Measurements from ENCODE around the gene TFF3.

TFF3 gene

GRCh38 chr21:42346441-42346840 lies 31.2 kb upstream of the TFF3 start:
- H3K4me3 ChIP-seq (ENCODE audit: low read depth in 1 of 2, low read length in 1 of 2), result no peak overlapping the region
- H3K27me3 ChIP-seq, result no peaks in the 10 kb centered on the region
- no peak for TF ChIP-seq CTCF (IDR thresholded peaks at IDR 0.05)
- no peak overlapping the region for H3K27ac ChIP-seq
- no peaks in the 10 kb centered on the region for H3K36me3 ChIP-seq
- no peaks in the 10 kb centered on the region for H3K4me1 ChIP-seq (ENCODE audit: control insufficient read depth in 1 of 2, insufficient read depth in 1 of 2, low read depth in 1 of 2, low read length in 1 of 2)
- H3K9me3 ChIP-seq, result no peaks in the 10 kb centered on the region

GRCh38 chr21:42344631-42345030 lies 29.4 kb upstream of the TFF3 start:
- no peak overlapping the region for H3K4me3 ChIP-seq (ENCODE audit: low read depth in 1 of 2, low read length in 1 of 2)

GRCh38 chr21:42343963-42344510 lies 28.8 kb upstream of the TFF3 start:
- TF ChIP-seq CTCF (IDR thresholded peaks at IDR 0.05), result no peak
- Histone ChIP-seq H3K4me3 (ENCODE audit: low read depth in 1 of 2, low read length in 1 of 2) (no peak overlapping the region), H3K4me1 (ENCODE audit: control insufficient read depth in 1 of 2, insufficient read depth in 1 of 2, low read depth in 1 of 2, low read length in 1 of 2) (no peaks in the 10 kb centered on the region), H3K36me3 (no peaks in the 10 kb centered on the region), H3K27me3 (no peaks in the 10 kb centered on the region), H3K9me3 (no peaks in the 10 kb centered on the region), H3K27ac (no peak overlapping the region)

More at GRCh38 chr21:42344631-42345030, 29.4 kb upstream of the TFF3 start:
- TF ChIP-seq CTCF (IDR thresholded peaks at IDR 0.05), result no peak
- H3K27me3 ChIP-seq, result no peaks in the 10 kb centered on the region
- H3K9me3 ChIP-seq, result no peaks in the 10 kb centered on the region
- H3K4me1 ChIP-seq (ENCODE audit: control insufficient read depth in 1 of 2, insufficient read depth in 1 of 2, low read depth in 1 of 2, low read length in 1 of 2), result no peaks in the 10 kb centered on the region
- H3K36me3 ChIP-seq, result no peaks in the 10 kb centered on the region
- no peak overlapping the region for H3K27ac ChIP-seq

- Histone ChIP-seq H3K4me3 (ENCODE audit: low read depth in 1 of 2, low read length in 1 of 2) (no peak overlapping the region), H3K4me1 (ENCODE audit: control insufficient read depth in 1 of 2, insufficient read depth in 1 of 2, low read depth in 1 of 2, low read length in 1 of 2) (peaks cover 2 to 3% of the 10 kb centered on the region in 2 experiments)
- no peak for TF ChIP-seq CTCF (IDR thresholded peaks at IDR 0.05)
Observed at GRCh38 chr21:42343556-42343955, 28.3 kb upstream of the TFF3 start.

GRCh38 chr21:42343101-42343500 lies 27.9 kb upstream of the TFF3 start:
- TF ChIP-seq CTCF (IDR thresholded peaks at IDR 0.05), result no peak
- Histone ChIP-seq H3K9me3 (no peaks in the 10 kb centered on the region), H3K4me1 (ENCODE audit: control insufficient read depth in 1 of 2, insufficient read depth in 1 of 2, low read depth in 1 of 2, low read length in 1 of 2) (peaks cover 6 to 7% of the 10 kb centered on the region in 2 experiments), H3K27me3 (no peaks in the 10 kb centered on the region), H3K4me3 (ENCODE audit: low read depth in 1 of 2, low read length in 1 of 2) (no peak overlapping the region), H3K27ac (no peak overlapping the region), H3K36me3 (no peaks in the 10 kb centered on the region)

More at GRCh38 chr21:42343556-42343955, 28.3 kb upstream of the TFF3 start:
- H3K27me3 ChIP-seq, result no peaks in the 10 kb centered on the region
- H3K27ac ChIP-seq, result no peak overlapping the region
- H3K36me3 ChIP-seq, result no peaks in the 10 kb centered on the region
- H3K9me3 ChIP-seq, result no peaks in the 10 kb centered on the region
